Vagina (tissue), 2 donors: ENCODE results near the gene PARVG. TPM values are rescaled to one million over a fixed set of nuclear protein-coding genes. Genes with fewer than 3 reads are reported as not detected.

Source experiments
- DNase-seq, 2 donors: peaks; one replicate each; pipeline ENCODE4 v3.0.0-alpha.2; 2017; ENCODE audit errors: extremely low spot score in 2 of 2
- H3K27ac ChIP-seq: fragments of 200-600 bp; sonication (generic); one replicate; pipeline ENCODE4 v1.5.1; 2019
- H3K27me3 ChIP-seq: fragments of 200-600 bp; sonication (generic); one replicate; pipeline ENCODE4 v1.5.1; 2019
- H3K36me3 ChIP-seq, 2 donors: fragments of 200-600 bp; sonication (generic); one replicate each; pipeline ENCODE4 v1.5.1; 2017 to 2019
- H3K4me1 ChIP-seq: fragments of 200-600 bp; sonication (generic); one replicate; pipeline ENCODE4 v1.5.1; 2019
- H3K4me3 ChIP-seq, 2 donors: fragments of 200-600 bp; sonication (generic); 1 replicate in 1 of 2; 2 replicates in 1 of 2; pipeline ENCODE4 v1.5.1; 2016 to 2019
- H3K9me3 ChIP-seq: fragments of 200-600 bp; sonication (generic); one replicate; pipeline ENCODE4 v1.5.1; 2019
- POLR2A ChIP-seq, 2 donors: fragments of 450-650 bp; IDR thresholded peaks; one replicate each; pipeline ENCODE4 v1.6.1; 2017; ENCODE audit warnings: antibody characterized with exemption in 2 of 2, mild to moderate bottlenecking in 2 of 2, moderate library complexity in 2 of 2
- POLR2AphosphoS5 ChIP-seq, 2 donors: sonication (generic); formaldehyde crosslinking; IDR thresholded peaks; one replicate each; pipeline ENCODE4 v1.9.0; 2017; ENCODE audit warnings: antibody characterized with exemption in 2 of 2, mild to moderate bottlenecking in 2 of 2, low read depth in 1 of 2; ENCODE audit not compliant: insufficient read depth in 1 of 2
- intact Hi-C: fragments of 100-400 bp; cut with DNase I; formaldehyde crosslinking; loops from one replicate; pipeline ENCODE4 v1.15.1; 2023
- total RNA-seq: library from RNA; depleted of rRNA; stranded (reverse); fragments of >200 nt; gene quantifications from one replicate; pipeline ENCODE4 v1.2.3, GENCODE V29; 2016
- TF ChIP-seq, protein P1 (sequence below), 3 experiments: fragments of 450-650 bp in 2 of 3; fragments of 200-600 bp in 1 of 3; sonication (generic) in 1 of 3; IDR thresholded peaks; one replicate each; pipeline ENCODE4 v1.5.1; 2017 to 2019; ENCODE audit warnings: antibody characterized with exemption in 3 of 3, mild to moderate bottlenecking in 2 of 3, moderate library complexity in 2 of 3

Gene PARVG, protein sequence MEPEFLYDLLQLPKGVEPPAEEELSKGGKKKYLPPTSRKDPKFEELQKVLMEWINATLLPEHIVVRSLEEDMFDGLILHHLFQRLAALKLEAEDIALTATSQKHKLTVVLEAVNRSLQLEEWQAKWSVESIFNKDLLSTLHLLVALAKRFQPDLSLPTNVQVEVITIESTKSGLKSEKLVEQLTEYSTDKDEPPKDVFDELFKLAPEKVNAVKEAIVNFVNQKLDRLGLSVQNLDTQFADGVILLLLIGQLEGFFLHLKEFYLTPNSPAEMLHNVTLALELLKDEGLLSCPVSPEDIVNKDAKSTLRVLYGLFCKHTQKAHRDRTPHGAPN
- 29.5 TPM for total RNA-seq

DNA sequence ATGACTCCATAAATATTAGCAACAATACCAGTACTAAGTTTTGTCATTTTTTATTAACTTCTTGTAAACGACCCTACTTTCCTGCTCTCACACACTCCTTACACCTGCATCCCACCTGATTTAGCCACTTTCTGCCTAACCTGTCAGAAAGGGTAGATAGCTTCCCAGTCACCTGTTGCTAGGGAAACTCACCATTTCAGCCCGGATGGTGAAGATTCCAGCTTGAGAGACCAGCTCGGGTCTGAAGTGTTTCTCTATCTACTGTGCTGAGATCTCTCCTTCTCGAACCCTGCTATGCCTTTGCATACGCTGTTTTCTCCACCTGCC is at the start of gene PARVG:
TSS of gene PARVG (plus strand) at position 220 of the 327 bp plus-strand sequence. CDS start 2,405 bp downstream, outside the sequence.
- intact Hi-C loops: no loop called here
- DNase-seq: no peak
- TF ChIP-seq, protein P1, sequence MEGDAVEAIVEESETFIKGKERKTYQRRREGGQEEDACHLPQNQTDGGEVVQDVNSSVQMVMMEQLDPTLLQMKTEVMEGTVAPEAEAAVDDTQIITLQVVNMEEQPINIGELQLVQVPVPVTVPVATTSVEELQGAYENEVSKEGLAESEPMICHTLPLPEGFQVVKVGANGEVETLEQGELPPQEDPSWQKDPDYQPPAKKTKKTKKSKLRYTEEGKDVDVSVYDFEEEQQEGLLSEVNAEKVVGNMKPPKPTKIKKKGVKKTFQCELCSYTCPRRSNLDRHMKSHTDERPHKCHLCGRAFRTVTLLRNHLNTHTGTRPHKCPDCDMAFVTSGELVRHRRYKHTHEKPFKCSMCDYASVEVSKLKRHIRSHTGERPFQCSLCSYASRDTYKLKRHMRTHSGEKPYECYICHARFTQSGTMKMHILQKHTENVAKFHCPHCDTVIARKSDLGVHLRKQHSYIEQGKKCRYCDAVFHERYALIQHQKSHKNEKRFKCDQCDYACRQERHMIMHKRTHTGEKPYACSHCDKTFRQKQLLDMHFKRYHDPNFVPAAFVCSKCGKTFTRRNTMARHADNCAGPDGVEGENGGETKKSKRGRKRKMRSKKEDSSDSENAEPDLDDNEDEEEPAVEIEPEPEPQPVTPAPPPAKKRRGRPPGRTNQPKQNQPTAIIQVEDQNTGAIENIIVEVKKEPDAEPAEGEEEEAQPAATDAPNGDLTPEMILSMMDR (IDR thresholded peaks at IDR 0.05): no peak
- TF ChIP-seq POLR2AphosphoS5 (IDR thresholded peaks at IDR 0.05; ENCODE audit: insufficient read depth in 1 of 2, low read depth in 1 of 2): no peak
- no peak for TF ChIP-seq POLR2A (IDR thresholded peaks at IDR 0.05)
- Histone ChIP-seq H3K36me3 (no peaks in the 10 kb centered on the region), H3K4me1 (no peaks in the 10 kb centered on the region), H3K4me3 (peak within 1 kb of the TSS; percentile 24 to 34), H3K27me3 (no peaks in the 10 kb centered on the region), H3K27ac (peak within 1 kb of the TSS; percentile 43), H3K9me3 (no peaks in the 10 kb centered on the region)

DNA sequence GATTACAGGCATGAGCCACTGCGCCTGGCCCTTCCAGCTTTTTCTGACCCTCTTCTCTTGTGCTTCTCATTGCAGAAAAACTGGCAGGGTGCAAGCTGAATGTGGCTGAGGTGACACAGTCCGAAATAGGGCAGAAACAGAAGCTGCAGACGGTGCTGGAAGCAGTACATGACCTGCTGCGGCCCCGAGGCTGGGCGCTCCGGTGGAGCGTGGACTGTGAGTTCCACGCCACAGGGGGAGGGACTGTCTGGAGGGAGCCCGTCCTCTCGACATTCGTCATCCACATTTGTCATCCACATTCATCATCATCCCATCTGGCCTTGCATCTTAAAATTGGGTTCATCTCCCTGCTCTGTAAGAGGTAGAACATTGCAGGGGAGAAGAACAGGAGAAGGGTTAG is 49.3 kb upstream of the PARVG start:
- H3K4me3 ChIP-seq: no peak overlapping the region
- H3K27ac ChIP-seq: no peak overlapping the region
- no peaks in the 10 kb centered on the region for H3K27me3 ChIP-seq
- intact Hi-C loops: no loop called here
- DNase-seq: no peak
- H3K36me3 ChIP-seq: peaks cover 0 to 10% of the 10 kb centered on the region in 2 donors
- no peak for TF ChIP-seq POLR2AphosphoS5 (IDR thresholded peaks at IDR 0.05; ENCODE audit: insufficient read depth in 1 of 2, low read depth in 1 of 2)
- TF ChIP-seq, protein P1 (IDR thresholded peaks at IDR 0.05): no peak
- TF ChIP-seq POLR2A (IDR thresholded peaks at IDR 0.05): no peak
- peaks cover 6% of the 10 kb centered on the region for H3K9me3 ChIP-seq
- peaks cover 13% of the 10 kb centered on the region for H3K4me1 ChIP-seq

- Histone ChIP-seq H3K27me3 (no peaks in the 10 kb centered on the region), H3K36me3 (peaks cover 0 to 18% of the 10 kb centered on the region in 2 donors), H3K27ac (no peak overlapping the region), H3K4me1 (peaks cover 13% of the 10 kb centered on the region), H3K4me3 (no peak overlapping the region), H3K9me3 (peaks cover 1% of the 10 kb centered on the region)
- DNase-seq: no peak
- no peak for TF ChIP-seq POLR2A (IDR thresholded peaks at IDR 0.05)
- no peak for TF ChIP-seq POLR2AphosphoS5 (IDR thresholded peaks at IDR 0.05; ENCODE audit: insufficient read depth in 1 of 2, low read depth in 1 of 2)
- TF ChIP-seq, protein P1 (IDR thresholded peaks at IDR 0.05): no peak
- intact Hi-C loops: no loop called here
These were observed 48.6 kb upstream of the PARVG start for GRCh38 chr22:44131989-44132685.

DNA sequence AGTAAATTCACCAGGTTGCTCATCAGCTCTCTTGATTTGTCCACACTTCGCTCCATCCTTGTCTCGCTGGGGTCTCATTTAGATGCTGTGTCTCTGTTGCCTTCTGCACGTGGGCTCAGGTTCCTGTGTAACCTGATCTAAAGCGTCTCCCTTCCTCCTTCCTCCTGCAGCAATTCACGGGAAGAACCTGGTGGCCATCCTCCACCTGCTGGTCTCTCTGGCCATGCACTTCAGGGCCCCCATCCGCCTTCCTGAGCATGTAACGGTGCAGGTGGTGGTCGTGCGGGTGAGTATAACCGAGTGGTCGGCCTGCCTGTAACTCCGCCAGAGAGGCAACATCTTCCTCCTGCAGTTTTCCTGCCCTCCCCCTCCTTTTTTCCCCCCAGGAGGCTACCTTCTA is 48.0 kb upstream of the PARVG start:
- TF ChIP-seq POLR2AphosphoS5 (IDR thresholded peaks at IDR 0.05; ENCODE audit: insufficient read depth in 1 of 2, low read depth in 1 of 2) (no peak), POLR2A (IDR thresholded peaks at IDR 0.05) (no peak)
- TF ChIP-seq, protein P1 (IDR thresholded peaks at IDR 0.05): no peak
- Histone ChIP-seq H3K4me3 (no peak overlapping the region), H3K9me3 (peaks cover 7% of the 10 kb centered on the region), H3K36me3 (peaks cover 0 to 23% of the 10 kb centered on the region in 2 donors), H3K27ac (no peak overlapping the region), H3K27me3 (no peaks in the 10 kb centered on the region), H3K4me1 (peaks cover 13% of the 10 kb centered on the region)
- intact Hi-C loops: no loop called here
- DNase-seq: no peak

- H3K27me3 ChIP-seq: no peaks in the 10 kb centered on the region
- H3K4me1 ChIP-seq: peaks cover 13% of the 10 kb centered on the region
- H3K36me3 ChIP-seq: peaks cover 0 to 28% of the 10 kb centered on the region in 2 donors
- H3K27ac ChIP-seq: no peak overlapping the region
- intact Hi-C loops: no loop called here
- DNase-seq: no peak
- peaks cover 8% of the 10 kb centered on the region for H3K9me3 ChIP-seq
- no peak overlapping the region for H3K4me3 ChIP-seq
- TF ChIP-seq, protein P1 (IDR thresholded peaks at IDR 0.05): no peak
- TF ChIP-seq POLR2A (IDR thresholded peaks at IDR 0.05): no peak
- TF ChIP-seq POLR2AphosphoS5 (IDR thresholded peaks at IDR 0.05; ENCODE audit: insufficient read depth in 1 of 2, low read depth in 1 of 2): no peak
These were observed 47.6 kb upstream of the PARVG start for GRCh38 chr22:44133161-44133560.
